A673 (cell line): ENCODE measurements around the gene LAMA3. TPM values are rescaled to one million over a fixed set of nuclear protein-coding genes. Genes with fewer than 3 reads are reported as not detected.
A peak's percentile ranks its signal among the peaks of the same experiment; 100 is the strongest.

Experiments used
- BruUV-seq: library from RNA; stranded (reverse); fragments of 400-500 nt; replicated peaks from 2 replicates; lab custom pipeline; 2021; lab: Mats Ljungman, UMichigan
- CTCF ChIA-PET: fragments of 300-600 bp; sonication (Branson Sonifier 250); formaldehyde crosslinking; loops from one replicate; lab custom pipeline; 2022; ENCODE audit warnings: antibody characterized with exemption; lab: Charles Lee
- POLR2A ChIA-PET: fragments of 300-600 bp; sonication (Branson Sonifier 250); formaldehyde crosslinking; loops from one replicate; lab custom pipeline; 2022; ENCODE audit warnings: antibody characterized with exemption; ENCODE audit not compliant: low non-redundant PET; lab: Charles Lee
- DNase-seq: peaks from one replicate; pipeline ENCODE4 v3.0.0-alpha.2; 2015; ENCODE audit warnings: low spot score
- H3K27ac ChIP-seq: fragments of 200-600 bp; sonication (generic); 2 replicates; pipeline ENCODE4 v1.5.1; 2016; ENCODE audit warnings: mixed run types, low read depth, mild to moderate bottlenecking, mixed read lengths, antibody characterized with exemption, low read length; ENCODE audit not compliant: poor library complexity, severe bottlenecking
- H3K27me3 ChIP-seq: fragments of 200-600 bp; sonication (generic); replicated peaks from 2 replicates; pipeline ENCODE4 v1.6.1; 2017; ENCODE audit warnings: mixed run types, low read depth, mild to moderate bottlenecking, mixed read lengths, antibody characterized with exemption, low read length; ENCODE audit not compliant: insufficient read depth, poor library complexity
- H3K36me3 ChIP-seq: fragments of 200-600 bp; sonication (generic); 2 replicates; pipeline ENCODE4 v1.6.1; 2016; ENCODE audit warnings: mixed run types, mild to moderate bottlenecking, mixed read lengths, antibody characterized with exemption, low read length; ENCODE audit not compliant: insufficient read depth, poor library complexity, severe bottlenecking
- H3K4me1 ChIP-seq: fragments of 200-600 bp; sonication (generic); 2 replicates; pipeline ENCODE4 v1.6.1; 2017; ENCODE audit warnings: mixed run types, mild to moderate bottlenecking, mixed read lengths, antibody characterized with exemption, low read length; ENCODE audit not compliant: insufficient read depth, poor library complexity, severe bottlenecking
- H3K4me3 ChIP-seq: fragments of 200-600 bp; sonication (generic); 2 replicates; pipeline ENCODE4 v1.5.1; 2016; ENCODE audit warnings: low read depth, mixed run types, mild to moderate bottlenecking, mixed read lengths, low read length; ENCODE audit not compliant: poor library complexity, severe bottlenecking
- H3K9me3 ChIP-seq: fragments of 200-600 bp; sonication (generic); 2 replicates; pipeline ENCODE4 v1.6.1; 2016; ENCODE audit warnings: mixed run types, low read depth, mild to moderate bottlenecking, mixed read lengths, antibody characterized with exemption, low read length; ENCODE audit not compliant: poor library complexity, severe bottlenecking
- EZH2 ChIP-seq: fragments of 200-600 bp; sonication (generic); IDR thresholded peaks from 2 replicates; pipeline ENCODE4 v1.6.1; 2017; ENCODE audit warnings: borderline replicate concordance, low read depth, mild to moderate bottlenecking, mixed read lengths, antibody characterized with exemption, low read length; ENCODE audit not compliant: poor library complexity, severe bottlenecking
- intact Hi-C: fragments of 100-400 bp; cut with micrococcal nuclease; formaldehyde crosslinking; loops from one replicate; pipeline ENCODE4 v1.10.0; 2022; ENCODE audit not compliant: unreplicated experiment
- total RNA-seq: library from RNA; stranded (reverse); gene quantifications from 2 replicates; pipeline ENCODE4 v1.2.3, GENCODE V29; 2021
- TF ChIP-seq, protein P1 (sequence below): fragments of 300-800, 200-600 bp; sonication (generic); conservative IDR thresholded peaks from 2 replicates; pipeline ENCODE4 v1.5.1; 2017; ENCODE audit warnings: low read depth, mild to moderate bottlenecking, antibody characterized with exemption, low read length, moderate library complexity, mixed read lengths

The LAMA3 gene
- total RNA-seq, 1 experiment from 2014 or later: 2.7 TPM

DNA sequence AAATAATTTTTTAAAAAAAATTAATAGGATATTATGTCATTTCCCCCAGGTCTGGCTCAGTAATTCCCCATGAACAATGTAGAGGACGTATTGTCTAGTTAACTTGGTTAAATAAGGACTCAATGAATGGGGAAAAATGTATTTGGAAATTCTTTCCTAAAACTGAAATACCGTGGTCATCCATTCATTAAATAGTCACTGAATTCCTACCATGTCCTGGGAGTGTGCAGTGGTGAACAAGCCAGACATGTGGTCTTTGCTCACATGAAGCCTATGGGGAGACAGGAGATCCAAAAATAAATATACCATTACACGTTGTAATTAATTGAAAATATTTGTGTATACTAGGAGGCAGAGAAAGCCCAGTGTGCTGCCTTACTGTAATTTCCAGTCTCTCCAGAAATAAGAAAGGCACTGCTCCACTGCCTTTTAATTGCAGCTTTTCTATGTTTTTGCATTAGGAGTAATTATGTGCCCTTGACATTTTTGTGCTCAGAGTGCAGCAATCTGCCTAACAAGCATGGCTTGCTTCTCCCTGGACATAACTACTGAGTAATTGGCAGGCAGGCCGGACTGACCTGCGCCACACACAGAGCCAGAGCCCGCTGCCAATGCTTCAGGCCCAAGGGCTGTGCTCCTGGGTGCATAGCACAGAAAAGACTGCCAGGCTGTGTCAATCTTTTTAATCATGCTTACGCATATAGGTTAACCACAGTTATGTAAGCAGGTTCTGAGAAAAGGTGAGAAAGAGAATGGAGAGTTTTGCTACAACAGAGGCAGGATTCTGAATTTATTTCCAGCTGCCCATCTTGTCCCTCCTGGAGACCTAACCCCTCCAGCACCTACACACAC lies 303.1 kb downstream of the LAMA3 start:
- Histone ChIP-seq H3K4me1 (peaks cover 6% of the 10 kb centered on the region), H3K4me3 (no peak overlapping the region), H3K27me3 (no peaks in the 10 kb centered on the region), H3K27ac (no peak overlapping the region), H3K36me3 (no peaks in the 10 kb centered on the region), H3K9me3 (no peaks in the 10 kb centered on the region)
- intact Hi-C loops: no loop called here
- DNase-seq: no peak
- ChIA-PET POLR2A (no interaction called here), CTCF (no interaction called here)
- no TSS peak for BruUV-seq
- TF ChIP-seq, protein P1, sequence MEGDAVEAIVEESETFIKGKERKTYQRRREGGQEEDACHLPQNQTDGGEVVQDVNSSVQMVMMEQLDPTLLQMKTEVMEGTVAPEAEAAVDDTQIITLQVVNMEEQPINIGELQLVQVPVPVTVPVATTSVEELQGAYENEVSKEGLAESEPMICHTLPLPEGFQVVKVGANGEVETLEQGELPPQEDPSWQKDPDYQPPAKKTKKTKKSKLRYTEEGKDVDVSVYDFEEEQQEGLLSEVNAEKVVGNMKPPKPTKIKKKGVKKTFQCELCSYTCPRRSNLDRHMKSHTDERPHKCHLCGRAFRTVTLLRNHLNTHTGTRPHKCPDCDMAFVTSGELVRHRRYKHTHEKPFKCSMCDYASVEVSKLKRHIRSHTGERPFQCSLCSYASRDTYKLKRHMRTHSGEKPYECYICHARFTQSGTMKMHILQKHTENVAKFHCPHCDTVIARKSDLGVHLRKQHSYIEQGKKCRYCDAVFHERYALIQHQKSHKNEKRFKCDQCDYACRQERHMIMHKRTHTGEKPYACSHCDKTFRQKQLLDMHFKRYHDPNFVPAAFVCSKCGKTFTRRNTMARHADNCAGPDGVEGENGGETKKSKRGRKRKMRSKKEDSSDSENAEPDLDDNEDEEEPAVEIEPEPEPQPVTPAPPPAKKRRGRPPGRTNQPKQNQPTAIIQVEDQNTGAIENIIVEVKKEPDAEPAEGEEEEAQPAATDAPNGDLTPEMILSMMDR: no peak
- TF ChIP-seq EZH2: no peak

DNA sequence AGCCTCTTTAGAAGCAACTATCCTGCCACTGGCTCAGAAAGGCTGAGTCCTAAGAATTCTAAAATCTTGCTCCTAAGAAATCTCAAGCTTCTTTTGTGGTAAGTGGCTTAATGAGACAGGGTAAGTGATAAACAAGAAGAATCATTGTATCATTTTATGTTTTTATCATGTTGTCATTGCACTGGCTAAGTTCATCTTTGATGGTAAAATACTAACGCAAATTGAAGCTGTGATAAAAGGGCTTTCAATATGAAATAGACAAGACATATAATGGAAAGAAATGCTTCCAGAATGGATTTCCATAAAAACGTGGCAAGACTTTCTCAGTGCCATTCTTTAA lies 303.7 kb downstream of the LAMA3 start:
- intact Hi-C loops: no loop called here
- Histone ChIP-seq H3K4me1 (peaks cover 6% of the 10 kb centered on the region), H3K27me3 (no peaks in the 10 kb centered on the region), H3K36me3 (no peaks in the 10 kb centered on the region), H3K9me3 (no peaks in the 10 kb centered on the region), H3K27ac (no peak overlapping the region), H3K4me3 (no peak overlapping the region)
- ChIA-PET POLR2A (no interaction called here), CTCF (no interaction called here)
- TF ChIP-seq, protein P1: no peak
- no peak for TF ChIP-seq EZH2
- BruUV-seq: no TSS peak
- no peak for DNase-seq

DNA sequence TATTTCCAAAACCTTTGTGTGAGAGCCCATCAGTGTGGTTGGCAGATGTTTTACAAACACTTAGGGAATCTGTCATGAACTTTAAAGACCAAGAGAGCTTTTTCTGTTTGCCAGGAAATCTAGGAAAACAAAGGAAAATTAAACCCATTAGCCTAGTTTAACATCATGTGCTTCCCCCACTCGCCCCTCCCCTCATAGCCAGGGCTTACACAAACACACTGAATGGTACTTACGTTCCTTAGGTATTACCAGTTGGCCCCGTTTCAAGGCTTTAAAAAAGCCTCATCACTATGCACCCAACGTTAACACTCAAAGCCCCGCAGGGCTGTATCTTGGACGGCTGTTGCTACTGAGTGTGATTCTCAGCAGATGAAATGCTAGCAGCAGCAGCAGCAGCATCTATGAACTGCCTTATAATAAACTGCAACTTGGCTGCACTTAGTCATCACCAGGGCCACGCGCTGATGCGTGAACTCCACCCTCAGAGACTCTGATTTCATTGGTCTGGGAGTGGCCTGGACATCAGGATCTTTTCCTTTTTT lies 305.2 kb downstream of the LAMA3 start:
- CTCF ChIA-PET: interaction anchor here (0.7 kb wide), 1 partner anchor 107 kb away, joined by 8 read pairs; no protein-coding TSS in a partner anchor
- BruUV-seq: no TSS peak
- Histone ChIP-seq H3K36me3 (no peaks in the 10 kb centered on the region), H3K9me3 (no peaks in the 10 kb centered on the region), H3K4me3 (no peak overlapping the region), H3K27me3 (no peaks in the 10 kb centered on the region), H3K4me1 (peaks cover 6% of the 10 kb centered on the region), H3K27ac (no peak overlapping the region)
- POLR2A ChIA-PET: no interaction called here
- DNase-seq: peak; percentile 22
- TF ChIP-seq, protein P1: no peak
- intact Hi-C loops: no loop called here
